GM10248 (cell line): Measurements from ENCODE around the gene VENTX.

Experiments
- CTCF ChIA-PET: fragments of 300-600 bp; sonication (Branson Sonifier 250); formaldehyde crosslinking; extraction: SDS; loops from one replicate; lab custom pipeline; 2021; ENCODE audit warnings: antibody characterized with exemption; lab: Yijun Ruan, JAX
- POLR2A ChIA-PET: fragments of 350-650 bp; sonication (Branson Sonifier 250); formaldehyde crosslinking; extraction: SDS; loops from one replicate; lab custom pipeline; 2020; ENCODE audit warnings: antibody characterized with exemption; lab: Yijun Ruan, JAX
- DNase-seq: peaks from one replicate; pipeline ENCODE4 v3.0.0; 2012; ENCODE audit errors: extremely low spot score
- CTCF ChIP-seq: IDR thresholded peaks from 2 replicates; pipeline ENCODE4 v1.5.1; 2012; ENCODE audit warnings: mild to moderate bottlenecking, low read depth; ENCODE audit errors: extremely low read depth, missing control alignments, control extremely low read depth

VENTX gene

GRCh38 chr10:133198206-133198605 is 39.4 kb upstream of the VENTX start:
- CTCF ChIA-PET = no interaction called here

GRCh38 chr10:133198621-133199487 is 38.8 kb upstream of the VENTX start:
- POLR2A ChIA-PET = no interaction called here
- CTCF ChIA-PET = no interaction called here
- no peak for TF ChIP-seq CTCF
- DNase-seq = no peak

More at GRCh38 chr10:133198206-133198605, 39.4 kb upstream of the VENTX start:
- POLR2A ChIA-PET = no interaction called here
- no peak for DNase-seq
- TF ChIP-seq CTCF = no peak

GRCh38 chr10:133199488-133199885 is 38.2 kb upstream of the VENTX start:
- POLR2A ChIA-PET = no interaction called here
- DNase-seq = no peak
- no peak for TF ChIP-seq CTCF
- CTCF ChIA-PET = no interaction called here

GRCh38 chr10:133199992-133200611 is 37.6 kb upstream of the VENTX start:
- POLR2A ChIA-PET = no interaction called here
- CTCF ChIA-PET = no interaction called here
- DNase-seq = no peak
- no peak for TF ChIP-seq CTCF

GRCh38 chr10:133200621-133201031 is 37.0 kb upstream of the VENTX start:
- ChIA-PET CTCF (no interaction called here), POLR2A (no interaction called here)
- TF ChIP-seq CTCF = no peak
- DNase-seq = no peak

- no peak for TF ChIP-seq CTCF
- POLR2A ChIA-PET = no interaction called here
- no peak for DNase-seq
- CTCF ChIA-PET = no interaction called here
These were observed 36.3 kb upstream of the VENTX start for GRCh38 chr10:133201151-133201947.
